ENCODE data around the gene KHDRBS2.

Gene KHDRBS2

GRCh38 chr6:62013719-62014118, 272.3 kb downstream of the KHDRBS2 start:
- DNase-seq (ENCODE audit: low spot score) = no peak

GRCh38 chr6:62009445-62009844, 276.6 kb downstream of the KHDRBS2 start:
- DNase-seq (ENCODE audit: low spot score) = no peak

- DNase-seq (ENCODE audit: low spot score) = no peak
Measured at GRCh38 chr6:61989616-61990015, 296.4 kb downstream of the KHDRBS2 start.

GRCh38 chr6:61980622-61981021, 305.4 kb downstream of the KHDRBS2 start:
- DNase-seq (ENCODE audit: low spot score) = no peak

GRCh38 chr6:61977947-61978346, 308.1 kb downstream of the KHDRBS2 start:
- DNase-seq (ENCODE audit: low spot score) = no peak

- no peak for DNase-seq (ENCODE audit: low spot score)
Measured at GRCh38 chr6:61977099-61977498, 308.9 kb downstream of the KHDRBS2 start.

- no peak for DNase-seq (ENCODE audit: low spot score)
Measured at GRCh38 chr6:61959196-61959595, 326.8 kb downstream of the KHDRBS2 start.

- no peak for DNase-seq (ENCODE audit: low spot score)
Measured at GRCh38 chr6:61953851-61954250, 332.2 kb downstream of the KHDRBS2 start.

- DNase-seq (ENCODE audit: low spot score) = no peak
Measured at GRCh38 chr6:61951586-61951985, 334.4 kb downstream of the KHDRBS2 start.

- DNase-seq (ENCODE audit: low spot score) = no peak
Measured at GRCh38 chr6:61950811-61951210, 335.2 kb downstream of the KHDRBS2 start.

GRCh38 chr6:61949971-61950370, 336.1 kb downstream of the KHDRBS2 start:
- DNase-seq (ENCODE audit: low spot score) = no peak

GRCh38 chr6:61949161-61949560, 336.9 kb downstream of the KHDRBS2 start:
- no peak for DNase-seq (ENCODE audit: low spot score)

- no peak for DNase-seq (ENCODE audit: low spot score)
Measured at GRCh38 chr6:61947311-61947947, 338.6 kb downstream of the KHDRBS2 start.

- DNase-seq (ENCODE audit: low spot score) = no peak
Measured at GRCh38 chr6:61940919-61941318, 345.1 kb downstream of the KHDRBS2 start.

GRCh38 chr6:61935242-61935846, 350.7 kb downstream of the KHDRBS2 start:
- DNase-seq (ENCODE audit: low spot score) = no peak

- no peak for DNase-seq (ENCODE audit: low spot score)
Measured at GRCh38 chr6:61909486-61909885, 376.5 kb downstream of the KHDRBS2 start.

- DNase-seq (ENCODE audit: low spot score) = no peak
Measured at GRCh38 chr6:61901748-61902147, 384.3 kb downstream of the KHDRBS2 start.

- no peak for DNase-seq (ENCODE audit: low spot score)
Measured at GRCh38 chr6:61894536-61894935, 391.5 kb downstream of the KHDRBS2 start.

GRCh38 chr6:61887423-61887822, 398.6 kb downstream of the KHDRBS2 start:
- no peak for DNase-seq (ENCODE audit: low spot score)

- no peak for DNase-seq (ENCODE audit: low spot score)
Measured at GRCh38 chr6:61886608-61887259, 399.3 kb downstream of the KHDRBS2 start.

- no peak for DNase-seq (ENCODE audit: low spot score)
Measured at GRCh38 chr6:61869632-61870400, 416.2 kb downstream of the KHDRBS2 start.

GRCh38 chr6:61868507-61869080, 417.4 kb downstream of the KHDRBS2 start:
- no peak for DNase-seq (ENCODE audit: low spot score)
